Measurements from ENCODE around the gene RPS6KL1. TPM values are rescaled to one million over a fixed set of nuclear protein-coding genes. Genes with fewer than 3 reads are reported as not detected.

Gene RPS6KL1
- total RNA-seq, 1 experiment from 2014 or later: 18.8 TPM

GRCh38 chr14:74917178-74917543, 5.9 kb downstream of the RPS6KL1 start:
- no peak for DNase-seq
- H4K20me1 ChIP-seq (ENCODE audit: control insufficient read depth, insufficient read depth, insufficient read length): no peaks in the 10 kb centered on the region
- H3K27me3 ChIP-seq (ENCODE audit: insufficient read depth, low read length): no peaks in the 10 kb centered on the region
- no peak overlapping the region for H3K14ac ChIP-seq (ENCODE audit: insufficient read depth, low read length)
- H3K9me3 ChIP-seq (ENCODE audit: control insufficient read depth, low read depth, low read length): no peaks in the 10 kb centered on the region
- H3K56ac ChIP-seq (ENCODE audit: insufficient read length, low read depth, low read length): no peak overlapping the region
- H2BK5ac ChIP-seq (ENCODE audit: insufficient read length, low read length): no peak overlapping the region
- no peak overlapping the region for H3K4ac ChIP-seq (ENCODE audit: low read depth, low read length)
- WGBS (ENCODE audit: extremely low coverage, insufficient read length, low lambda C conversion rate): no CpG with 5 or more reads among the region's 5 CpGs
- H3K79me2 ChIP-seq (ENCODE audit: insufficient read depth, low read length): no peaks in the 10 kb centered on the region
- H2AFZ ChIP-seq (ENCODE audit: low read length): no peak overlapping the region
- H3K36me3 Mint-ChIP-seq (ENCODE audit: insufficient read depth in 1 of 3, low read depth in 3 of 3): peaks cover 0 to 6% (median 0%) of the 10 kb centered on the region in 3 experiments; a peak in 2 of 7 replicates
- no peaks in the 10 kb centered on the region for H3K9me3 Mint-ChIP-seq
- peak overlapping the region in 2 of 3 experiments; percentile 9 to 77; a peak in 4 of 7 replicates for H3K27ac Mint-ChIP-seq
- H4K8ac ChIP-seq (replicated peaks; ENCODE audit: insufficient read length, low read depth, low read length): no peak overlapping the region
- H2BK120ac ChIP-seq (ENCODE audit: low read depth, low read length, poor library complexity, severe bottlenecking): no peak overlapping the region
- no peaks in the 10 kb centered on the region for H3K79me1 ChIP-seq (ENCODE audit: insufficient read depth, low read depth, low read length, poor library complexity, severe bottlenecking)
- H3K4me1 ChIP-seq (ENCODE audit: insufficient read depth, low read length): no peaks in the 10 kb centered on the region; the same call in 1 of the 2 replicates
- H3K4me2 ChIP-seq (ENCODE audit: insufficient read depth, insufficient read length, low read length): no peak overlapping the region
- H2BK15ac ChIP-seq (ENCODE audit: low read depth, low read length): no peak overlapping the region
- H2BK20ac ChIP-seq (ENCODE audit: low read depth, low read length, poor library complexity, severe bottlenecking): no peak overlapping the region
- TF ChIP-seq CTCF (conservative IDR thresholded peaks at IDR 0.05): no peak
- peaks cover 1 to 3% of the 10 kb centered on the region in 2 experiments; a peak in 2 of 4 replicates for H3K4me1 Mint-ChIP-seq
- H2AK5ac ChIP-seq (ENCODE audit: insufficient read length, low read length): no peak overlapping the region
- no peaks in the 10 kb centered on the region for H3K23me2 ChIP-seq (ENCODE audit: insufficient read length, low read depth, low read length, poor library complexity, severe bottlenecking)
- H2BK12ac ChIP-seq (ENCODE audit: insufficient read length, low read depth, low read length): no peak overlapping the region
- H3K18ac ChIP-seq (ENCODE audit: insufficient read length, low read depth, low read length): no peak overlapping the region
- H3K23ac ChIP-seq (ENCODE audit: insufficient read length, low read depth, low read length): no peak overlapping the region
- no peak overlapping the region for H4K91ac ChIP-seq (ENCODE audit: insufficient read length, low read depth, low read length)
- no peak overlapping the region for H3T11ph ChIP-seq (ENCODE audit: low read length)
- no peaks in the 10 kb centered on the region; the same call in 1 of the 2 replicates for H3K27me3 Mint-ChIP-seq (ENCODE audit: low read depth)
- H3K27ac ChIP-seq (ENCODE audit: insufficient read length, low read depth, low read length): no peak overlapping the region
- no peak overlapping the region for H4K5ac ChIP-seq (ENCODE audit: insufficient read length, low read depth, low read length)
- no peak overlapping the region for H3K4me3 Mint-ChIP-seq
- H3K9ac ChIP-seq (ENCODE audit: extremely low read depth, insufficient read length, low read length): no peak overlapping the region
